Adipose tissue (tissue), 3 donors: ENCODE measurements around the gene ANKRD52. TPM values are rescaled to one million over a fixed set of nuclear protein-coding genes. Genes with fewer than 3 reads are reported as not detected.

Experiments
- H3K27ac ChIP-seq: one replicate; pipeline ENCODE4 v1.5.1; 2013; ENCODE audit warnings: low read depth, low read length
- WGBS, 3 donors: extraction: QIAGEN DNeasy Blood & Tissue Kit; methylation state at CpG; one replicate each; pipeline ENCODE4 v1.1.7; 2013; 5-methylcytosine and 5-hydroxymethylcytosine counted together
- polyA plus RNA-seq, 3 donors: library from polyadenylated mRNA; stranded (reverse); fragments of 200-250 nt; gene quantifications; one replicate each; pipeline ENCODE4 v1.2.3, GENCODE V29; 2013
- donor health status: healthy with polysubstance abuse.
- donor health status: Bipolar disorder and iron deficiency.
- donor health status: healthy.

Gene ANKRD52
- polyA plus RNA-seq, 3 donors, result 5.6 to 9.9 (median 9.7) TPM

DNA sequence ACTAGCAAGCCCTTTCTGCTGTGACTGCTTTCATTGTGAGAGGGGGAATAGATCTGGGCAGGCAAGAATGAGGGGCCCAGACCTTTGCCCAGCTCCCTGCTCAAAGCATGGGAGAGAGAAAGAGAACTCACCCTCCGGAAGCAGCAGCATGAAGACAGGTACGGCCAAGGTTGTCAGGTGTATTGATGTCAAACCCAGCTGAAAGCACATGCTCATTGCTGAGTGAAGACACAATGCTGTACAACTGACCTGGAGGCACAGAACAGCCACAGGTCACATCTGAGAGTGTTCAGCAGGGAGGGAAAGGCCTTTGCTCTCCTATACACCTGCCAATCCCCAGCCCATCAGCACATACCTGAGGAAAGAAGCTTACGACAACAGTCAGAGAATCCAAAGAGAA, 5.5 kb downstream of the ANKRD52 start:
- WGBS, 3 donors, result 88 to 94% (median 89%) methylated on average over 3 of the region's 3 CpGs
- no peak overlapping the region for H3K27ac ChIP-seq

DNA sequence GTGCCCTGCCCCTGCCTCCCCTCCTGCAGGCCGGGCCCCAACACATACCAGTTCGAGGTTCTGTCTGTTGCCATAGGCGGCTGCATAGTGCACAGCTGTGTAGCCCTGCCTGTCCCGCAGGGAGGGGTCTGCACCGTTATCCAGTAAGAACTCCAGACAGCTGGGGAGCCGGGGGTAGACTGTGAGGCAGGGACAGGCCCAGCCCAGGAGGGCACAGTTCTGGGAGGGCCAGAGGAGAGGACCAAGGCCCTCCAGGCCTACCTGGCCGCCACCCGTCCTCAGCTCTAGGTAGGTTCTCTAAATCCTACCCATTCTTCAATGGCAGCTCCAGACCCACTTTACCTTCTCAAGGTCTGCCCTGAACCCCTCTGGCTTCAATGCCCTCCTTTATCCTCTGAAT, 9.5 kb downstream of the ANKRD52 start:
- no peak overlapping the region for H3K27ac ChIP-seq
- WGBS, 3 donors, result 89 to 94% (median 92%) methylated on average over 7 to 8 of the region's 8 CpGs

DNA sequence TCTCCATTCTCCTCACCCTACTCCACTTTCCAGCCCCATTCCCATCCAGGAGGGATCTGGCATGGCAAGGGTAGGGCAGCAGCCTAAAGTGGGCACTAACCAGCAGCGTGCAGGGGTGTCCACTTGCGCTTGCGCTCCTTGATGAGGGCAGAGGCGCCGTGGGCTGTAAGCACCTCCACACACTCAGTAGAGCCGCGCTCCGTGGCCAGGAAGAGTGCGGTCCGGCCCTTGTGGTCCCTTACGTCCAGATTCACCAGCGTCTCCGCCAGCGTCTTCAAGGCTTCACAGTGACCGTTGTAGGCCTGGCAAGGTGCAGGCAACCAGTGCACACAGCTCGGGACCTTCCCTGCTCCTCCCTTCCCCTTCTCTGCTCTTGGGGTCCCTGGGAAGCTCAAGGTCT, 10.3 kb downstream of the ANKRD52 start:
- WGBS, 3 donors, result 93 to 95% (median 94%) methylated on average over 16 of the region's 16 CpGs
- H3K27ac ChIP-seq, result no peak overlapping the region

DNA sequence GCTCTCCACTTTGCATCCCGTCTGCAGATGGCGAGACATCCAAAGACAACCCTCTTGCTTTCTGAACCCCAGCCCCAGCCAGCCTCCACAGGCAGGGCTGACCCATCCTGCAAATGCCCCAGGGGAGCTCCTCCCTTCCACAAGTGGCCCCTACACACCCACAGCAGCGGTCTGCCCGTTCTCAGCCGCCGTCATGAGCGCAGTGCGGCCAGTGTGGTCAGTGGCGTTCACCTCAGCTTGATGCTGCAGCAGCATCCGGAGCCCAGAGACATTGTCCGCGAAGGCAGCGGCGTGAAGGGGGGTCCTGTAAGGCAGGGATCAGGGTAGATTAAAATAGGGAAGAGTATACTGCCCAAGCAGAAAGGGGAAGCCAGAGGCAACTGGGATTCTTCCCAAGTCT, 13.7 kb downstream of the ANKRD52 start:
- no peak overlapping the region for H3K27ac ChIP-seq
- 92% methylated on average over 14 of the region's 14 CpGs for WGBS, 3 donors

DNA sequence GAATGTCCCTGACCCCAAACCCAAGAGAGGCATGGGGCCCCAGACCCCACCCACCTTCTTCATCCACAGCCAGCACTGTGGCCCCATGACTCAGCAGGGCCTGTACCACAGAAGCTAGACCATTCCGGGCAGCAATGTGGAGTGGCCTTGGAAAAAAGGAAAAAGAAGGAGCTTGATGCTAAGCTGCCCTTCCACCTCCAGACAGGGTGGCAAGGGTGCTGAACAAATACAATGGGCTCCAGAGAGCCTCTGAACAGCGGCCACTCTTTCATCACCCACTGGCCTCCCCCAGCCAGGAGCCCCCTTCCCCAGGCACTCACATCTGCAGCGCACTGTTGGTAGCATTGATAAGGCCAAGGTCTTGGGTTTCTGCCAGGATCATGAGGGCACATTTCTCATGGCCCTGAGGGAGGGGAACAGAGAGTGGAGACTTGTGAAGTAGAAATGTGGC, 14.4 kb downstream of the ANKRD52 start:
- H3K27ac ChIP-seq, result no peak overlapping the region
- WGBS, 3 donors, result 23 to 75% (median 68%) methylated on average over 3 of the region's 3 CpGs

DNA sequence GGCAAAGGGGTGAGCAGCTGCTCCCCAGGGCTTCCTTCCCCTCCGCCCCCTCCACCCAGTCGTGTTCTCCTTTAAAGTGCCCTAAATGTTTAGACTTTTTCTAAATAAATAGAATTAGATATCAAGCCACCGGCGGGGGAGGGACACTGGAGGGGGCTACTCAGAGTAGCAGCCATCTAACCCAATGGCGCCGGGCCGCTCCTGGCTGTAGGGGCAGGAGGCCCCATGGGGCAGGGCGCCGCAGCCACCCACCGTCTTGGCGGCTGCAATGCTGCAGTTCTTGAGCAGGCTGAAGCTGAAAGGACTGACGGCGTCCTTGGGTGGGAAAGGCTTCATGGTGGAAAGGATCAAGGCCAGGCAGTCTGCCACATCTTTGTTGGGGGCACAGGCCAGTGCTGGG, 15.2 kb downstream of the ANKRD52 start:
- WGBS, 3 donors, result 68 to 91% (median 88%) methylated on average over 13 of the region's 13 CpGs
- H3K27ac ChIP-seq, result no peak overlapping the region

DNA sequence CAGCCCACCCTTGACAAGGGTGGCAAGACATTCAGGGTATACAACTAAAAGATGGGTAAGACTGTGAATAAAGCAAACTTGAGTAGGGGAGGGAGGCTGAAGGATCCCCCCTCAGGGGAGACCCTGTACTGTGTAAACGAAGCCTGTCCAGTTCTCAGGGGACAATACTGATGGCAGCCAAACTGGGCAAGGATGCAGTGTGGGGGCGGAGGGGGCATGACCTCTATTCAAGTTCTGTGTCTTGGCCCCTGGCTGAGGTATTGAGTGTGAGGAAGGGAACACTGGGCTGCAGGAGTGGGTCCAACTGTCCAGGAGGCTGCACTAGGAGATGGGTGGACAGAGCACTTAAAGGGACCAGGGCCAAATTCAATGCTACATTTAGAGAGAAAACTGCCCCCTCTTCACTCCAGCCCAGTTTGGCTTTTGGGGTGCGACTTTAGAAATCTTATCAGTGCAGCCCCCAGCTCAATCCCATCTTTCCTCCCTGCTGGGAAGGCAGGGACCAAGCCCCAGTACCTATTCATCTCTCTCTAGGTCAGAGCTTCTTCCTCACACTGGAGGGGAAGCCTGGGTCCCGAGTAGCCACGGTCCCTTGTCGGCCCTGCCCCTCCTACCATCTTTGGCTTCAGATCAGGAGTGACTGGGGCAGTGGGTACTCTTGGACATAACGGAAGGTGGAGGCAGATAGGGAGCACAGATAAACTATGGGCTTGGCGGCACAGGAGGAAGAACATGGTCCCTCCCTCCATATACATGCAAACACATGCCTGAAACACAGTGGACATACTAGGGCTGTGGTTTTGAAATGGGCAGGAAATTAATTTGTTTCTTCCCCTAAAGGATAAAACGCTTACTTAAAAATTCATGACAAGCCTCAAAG, 16.5 kb downstream of the ANKRD52 start:
- 75 to 83% (median 76%) methylated on average over 9 of the region's 9 CpGs for WGBS, 3 donors
- no peak overlapping the region for H3K27ac ChIP-seq

DNA sequence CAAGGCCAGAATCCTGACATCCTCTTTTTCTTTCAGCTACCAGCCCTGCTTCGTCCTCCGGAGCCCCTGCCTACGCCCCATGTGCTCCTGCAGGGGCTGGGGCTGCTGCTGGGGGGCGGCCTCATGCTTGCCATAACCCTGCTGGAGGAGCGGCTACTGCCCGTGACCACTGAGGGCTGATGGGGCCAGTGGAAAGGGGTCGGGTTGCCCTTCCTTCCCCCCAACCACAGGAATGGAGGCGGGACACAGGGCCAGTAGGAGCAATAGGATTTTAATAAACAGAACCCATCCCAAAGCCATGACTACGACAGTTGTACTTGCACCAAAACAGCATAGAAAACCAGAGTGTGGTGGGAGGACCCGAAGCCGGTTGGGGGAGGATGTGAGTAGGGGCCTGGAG, 20.6 kb downstream of the ANKRD52 start:
- no peak overlapping the region for H3K27ac ChIP-seq
- WGBS, 3 donors, result 68 to 87% (median 77%) methylated on average over 11 of the region's 11 CpGs

DNA sequence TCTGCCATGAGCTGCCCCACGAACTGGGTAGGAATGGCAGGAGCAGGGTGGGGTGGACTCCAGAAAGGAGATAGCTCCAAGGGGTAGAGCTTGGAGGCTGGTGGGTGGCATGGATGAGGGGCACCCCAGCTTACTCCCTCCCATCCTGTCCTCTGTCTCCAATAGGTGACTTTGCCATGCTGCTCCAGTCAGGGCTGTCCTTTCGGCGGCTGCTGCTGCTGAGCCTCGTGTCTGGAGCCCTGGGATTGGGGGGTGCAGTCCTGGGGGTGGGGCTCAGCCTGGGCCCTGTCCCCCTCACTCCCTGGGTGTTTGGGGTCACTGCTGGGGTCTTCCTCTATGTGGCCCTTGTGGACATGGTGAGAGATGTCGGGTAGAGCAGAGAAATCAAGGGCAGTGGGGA, 21.2 kb downstream of the ANKRD52 start:
- no peak overlapping the region for H3K27ac ChIP-seq
- WGBS, 3 donors, result 52 to 69% (median 64%) methylated on average over 5 of the region's 5 CpGs

DNA sequence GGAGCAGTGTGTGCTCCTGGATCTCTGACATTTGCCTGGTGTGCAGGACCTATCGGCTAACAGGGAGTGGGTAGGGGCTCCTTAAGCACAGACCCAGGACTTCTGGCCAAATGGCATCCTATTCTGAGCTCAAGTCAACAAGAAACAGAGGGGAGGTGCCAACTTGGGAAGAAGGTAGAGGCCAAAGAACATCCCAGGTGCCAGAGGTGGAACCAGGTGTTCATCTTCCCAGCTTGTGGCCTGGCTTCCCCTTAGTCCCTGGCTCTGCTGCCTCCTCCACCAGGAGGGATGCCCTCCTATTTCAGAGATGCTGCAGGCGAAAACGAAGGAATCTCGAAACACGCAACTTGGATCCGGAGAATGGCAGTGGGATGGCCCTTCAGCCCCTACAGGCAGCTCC, 22.1 kb downstream of the ANKRD52 start:
- WGBS, 3 donors, result 69 to 95% (median 90%) methylated on average over 6 of the region's 6 CpGs
- no peak overlapping the region for H3K27ac ChIP-seq

DNA sequence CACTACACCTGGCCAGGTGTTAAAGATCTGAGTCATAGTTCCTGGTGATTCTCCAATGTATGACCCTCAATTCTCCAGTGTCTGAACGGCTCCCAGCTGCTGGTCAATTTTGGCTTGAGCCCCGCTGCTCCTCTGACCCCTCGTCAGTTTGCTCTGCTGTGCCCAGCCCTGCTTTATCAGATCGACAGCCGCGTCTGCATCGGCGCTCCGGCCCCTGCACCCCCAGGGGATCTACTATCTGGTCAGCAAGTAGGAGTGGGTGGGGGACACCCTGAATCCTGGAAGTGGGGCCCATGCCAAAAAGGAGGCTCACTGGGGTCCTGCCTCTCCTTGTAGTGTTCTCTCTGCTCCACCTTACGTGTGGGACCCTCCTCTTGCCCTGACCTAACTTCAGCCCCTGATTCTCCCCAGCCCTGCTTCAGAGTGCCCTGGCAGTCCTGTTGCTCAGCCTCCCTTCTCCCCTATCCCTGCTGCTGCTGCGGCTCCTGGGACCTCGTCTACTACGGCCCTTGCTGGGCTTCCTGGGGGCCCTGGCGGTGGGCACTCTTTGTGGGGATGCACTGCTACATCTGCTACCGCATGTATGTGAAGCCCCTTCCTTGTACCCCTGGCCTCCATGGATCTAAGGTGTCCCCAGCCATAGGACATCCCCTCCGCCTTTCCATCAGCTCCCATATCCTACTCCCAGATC, 23.3 kb downstream of the ANKRD52 start:
- no peak overlapping the region for H3K27ac ChIP-seq
- WGBS, 3 donors, result 56 to 74% (median 70%) methylated on average over 16 of the region's 16 CpGs

DNA sequence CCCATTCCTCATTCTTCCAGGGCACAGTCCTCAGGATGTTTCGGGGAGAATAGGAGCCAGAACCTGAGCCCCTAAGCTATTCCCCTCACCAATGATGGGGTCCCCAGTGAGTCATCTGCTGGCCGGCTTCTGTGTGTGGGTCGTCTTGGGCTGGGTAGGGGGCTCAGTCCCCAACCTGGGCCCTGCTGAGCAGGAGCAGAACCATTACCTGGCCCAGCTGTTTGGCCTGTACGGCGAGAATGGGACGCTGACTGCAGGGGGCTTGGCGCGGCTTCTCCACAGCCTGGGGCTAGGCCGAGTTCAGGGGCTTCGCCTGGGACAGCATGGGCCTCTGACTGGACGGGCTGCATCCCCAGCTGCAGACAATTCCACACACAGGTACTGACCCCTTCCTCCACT, 27.0 kb downstream of the ANKRD52 start:
- 50 to 93% (median 91%) methylated on average over 11 of the region's 11 CpGs for WGBS, 3 donors

DNA sequence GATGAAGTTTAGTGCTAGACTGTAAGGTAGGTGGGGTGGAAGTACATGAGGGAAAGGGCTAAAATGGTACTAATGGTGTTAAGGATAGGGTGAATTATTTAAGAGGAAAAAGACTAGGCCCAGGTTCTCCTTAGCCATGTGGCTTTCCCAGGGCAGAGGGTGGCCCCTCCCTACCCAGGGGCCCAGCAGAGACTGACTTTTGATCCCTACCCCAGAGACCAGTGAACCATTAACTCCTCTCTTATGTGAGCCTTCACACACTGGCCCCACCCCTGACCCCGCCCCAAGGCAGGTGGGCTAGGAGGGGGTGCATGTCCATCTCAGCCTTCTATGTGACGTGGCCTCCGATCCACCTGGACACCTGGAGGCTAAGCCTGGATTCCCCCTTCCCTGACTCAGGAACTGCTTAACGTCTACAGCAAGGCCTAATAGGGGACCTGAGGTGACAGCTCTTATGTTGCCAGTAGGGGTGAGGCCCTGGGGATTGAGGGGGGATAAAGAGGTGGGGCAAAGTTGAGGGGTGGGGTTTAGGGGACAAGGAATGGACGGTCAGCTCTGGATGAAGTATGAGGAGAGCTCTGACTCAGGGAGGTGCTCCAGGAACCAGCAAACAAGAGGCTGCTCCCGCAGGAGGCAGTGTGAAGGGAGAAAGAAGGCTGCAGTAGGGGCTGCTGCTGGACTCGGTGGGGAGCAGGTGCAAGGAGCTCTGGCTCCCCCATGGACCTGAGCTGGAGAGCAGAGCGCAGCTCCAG, 27.6 kb downstream of the ANKRD52 start:
- no peak overlapping the region for H3K27ac ChIP-seq
- WGBS, 3 donors, result 30 to 83% (median 76%) methylated on average over 8 of the region's 8 CpGs

More for the DNA sequence above, 27.0 kb downstream of the ANKRD52 start:
- no peak overlapping the region for H3K27ac ChIP-seq

DNA sequence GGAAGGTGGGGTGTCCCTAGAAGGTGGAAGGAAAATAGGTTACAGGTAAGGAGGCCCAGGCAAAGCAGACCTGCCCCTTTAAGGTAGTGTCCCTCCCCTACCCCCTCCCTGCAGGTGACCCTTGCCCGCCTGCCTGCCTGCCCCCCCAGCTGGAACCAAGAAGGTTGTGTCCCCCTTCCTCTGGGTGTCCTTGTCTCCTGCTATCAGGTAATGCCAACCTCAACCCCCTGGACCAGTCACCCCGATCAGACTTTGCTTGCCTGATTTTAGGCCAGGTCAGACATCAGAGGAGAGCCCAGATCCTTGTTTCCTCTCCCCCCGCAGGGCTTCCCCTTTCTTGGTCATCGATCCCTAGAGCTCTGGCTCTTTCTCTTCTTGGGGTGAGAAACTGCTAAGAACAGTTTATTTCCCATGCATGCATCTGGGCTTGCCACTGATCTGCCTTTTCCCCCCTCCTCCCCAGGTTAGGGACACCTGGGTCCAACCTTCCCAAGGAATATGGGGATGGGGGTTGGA, 28.2 kb downstream of the ANKRD52 start, which contains the start of gene SLC39A5:
TSS of gene SLC39A5 (plus strand) at position 136 of the 516 bp plus-strand sequence. CDS start 1,224 bp downstream, outside the sequence.
- WGBS, 3 donors, result 29 to 64% (median 62%) methylated on average over 4 of the region's 4 CpGs
- H3K27ac ChIP-seq, result no peak within 1 kb of the TSS

DNA sequence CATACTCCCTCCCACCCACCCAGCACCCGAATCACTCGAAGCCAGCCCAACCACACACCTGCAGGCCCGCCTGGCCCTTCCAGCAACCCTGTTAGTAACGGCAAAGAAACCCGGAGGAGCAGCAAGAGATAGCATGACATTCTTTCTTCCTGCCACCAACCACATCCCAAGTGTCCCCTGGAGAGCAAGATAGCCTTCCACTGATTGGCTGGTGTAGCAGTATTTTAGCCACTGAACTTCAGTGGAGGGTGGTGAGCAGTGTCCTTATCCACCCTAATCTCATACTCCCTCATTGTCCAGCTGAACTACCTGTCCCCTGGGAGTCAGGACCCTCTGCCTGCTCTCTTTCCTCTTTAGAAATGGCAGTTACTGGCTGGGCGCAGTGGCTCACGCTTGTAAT, 29.1 kb downstream of the ANKRD52 start:
- WGBS, 3 donors, result 73 to 92% (median 88%) methylated on average over 7 of the region's 7 CpGs
- no peak overlapping the region for H3K27ac ChIP-seq

DNA sequence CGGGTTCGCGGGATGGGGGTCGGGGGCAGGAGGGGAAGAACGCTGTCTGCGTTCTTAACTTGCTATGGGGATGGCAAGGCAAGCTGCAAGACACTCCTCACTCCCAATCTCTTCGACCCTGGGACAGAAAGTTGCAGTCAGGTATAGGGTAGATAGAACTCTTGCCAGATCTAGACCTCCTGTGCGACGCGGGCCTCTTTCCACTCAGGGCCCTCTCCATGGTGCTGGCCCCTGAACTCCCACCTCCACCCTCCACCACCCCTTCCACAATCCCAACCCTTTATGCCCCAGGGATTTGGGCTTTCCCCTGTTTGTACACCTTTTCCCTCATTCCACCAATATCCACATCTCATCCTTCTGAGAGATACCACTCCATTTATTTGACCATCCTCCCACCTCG, 33.2 kb downstream of the ANKRD52 start:
- H3K27ac ChIP-seq, result no peak overlapping the region
- 56 to 78% (median 72%) methylated on average over 11 of the region's 11 CpGs for WGBS, 3 donors

DNA sequence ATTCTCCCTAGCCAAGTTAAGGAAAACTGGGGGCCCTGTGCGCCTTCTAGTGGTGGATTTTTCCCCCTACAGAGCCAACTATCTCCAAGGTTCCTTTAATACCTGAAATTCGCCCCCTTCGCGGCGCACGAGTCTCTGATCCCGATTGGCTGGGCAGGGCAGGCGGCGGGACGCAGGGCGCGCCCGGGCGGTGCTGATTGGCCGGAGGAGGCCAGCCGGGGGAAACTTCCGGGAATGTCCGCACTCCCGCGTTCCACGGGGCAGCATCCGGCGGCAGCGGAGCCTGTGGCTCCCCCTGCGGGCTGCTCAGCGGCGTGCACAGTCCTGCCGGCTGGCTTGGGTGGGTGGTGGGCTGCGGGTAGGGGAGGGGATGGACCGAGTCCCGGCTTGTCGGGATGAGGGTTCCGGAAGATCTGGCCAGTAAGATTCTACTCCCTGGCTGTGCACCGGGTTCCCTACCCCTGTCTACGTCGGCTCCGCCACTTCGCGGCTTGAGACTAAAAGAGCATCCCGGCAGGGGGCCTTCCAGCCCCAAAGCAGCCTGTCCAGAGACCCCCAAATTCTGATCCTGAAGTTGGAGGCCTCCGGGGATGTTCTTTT, 34.0 kb downstream of the ANKRD52 start, which contains the start of gene NABP2:
TSS of gene NABP2 (plus strand) at position 241 of the 600 bp plus-strand sequence. CDS start 515 bp downstream, outside the sequence.
- WGBS, 3 donors, result 1% methylated on average over 41 of the region's 41 CpGs
- H3K27ac ChIP-seq, result peak within 1 kb of the TSS; percentile 53

DNA sequence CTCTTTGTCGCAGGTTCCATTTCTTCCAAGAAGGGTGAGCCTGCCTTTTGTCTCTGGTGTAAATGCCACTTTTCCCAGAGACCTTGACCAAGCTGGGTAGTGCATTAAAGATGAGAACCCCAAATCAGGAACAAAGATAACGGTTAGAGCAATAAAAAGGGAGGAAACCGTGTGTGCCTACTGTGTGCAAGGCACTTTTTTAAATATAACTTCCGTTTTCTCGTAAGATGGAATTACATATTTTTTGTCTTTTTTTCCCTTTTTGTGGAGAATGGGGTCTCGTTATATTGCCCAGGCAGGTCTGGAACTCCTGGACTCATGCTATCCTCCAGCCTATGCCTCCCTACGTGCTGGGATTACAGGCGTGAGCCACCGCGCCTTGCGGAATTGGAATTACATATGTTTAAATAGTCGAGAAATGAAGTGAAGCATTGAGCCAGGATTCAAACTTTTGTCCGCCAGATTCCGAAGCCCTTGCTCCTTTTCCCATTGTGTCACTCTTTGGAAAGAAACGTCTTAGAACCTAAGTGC, 34.5 kb downstream of the ANKRD52 start:
- H3K27ac ChIP-seq, result no peak overlapping the region
- 19 to 24% (median 22%) methylated on average over 15 of the region's 15 CpGs for WGBS, 3 donors
